ENCODE data around the gene GHDC. TPM values are rescaled to one million over a fixed set of nuclear protein-coding genes. Genes with fewer than 3 reads are reported as not detected.

The GHDC gene
- total RNA-seq, 1 experiment from 2014 or later, result 3.7 TPM

DNA sequence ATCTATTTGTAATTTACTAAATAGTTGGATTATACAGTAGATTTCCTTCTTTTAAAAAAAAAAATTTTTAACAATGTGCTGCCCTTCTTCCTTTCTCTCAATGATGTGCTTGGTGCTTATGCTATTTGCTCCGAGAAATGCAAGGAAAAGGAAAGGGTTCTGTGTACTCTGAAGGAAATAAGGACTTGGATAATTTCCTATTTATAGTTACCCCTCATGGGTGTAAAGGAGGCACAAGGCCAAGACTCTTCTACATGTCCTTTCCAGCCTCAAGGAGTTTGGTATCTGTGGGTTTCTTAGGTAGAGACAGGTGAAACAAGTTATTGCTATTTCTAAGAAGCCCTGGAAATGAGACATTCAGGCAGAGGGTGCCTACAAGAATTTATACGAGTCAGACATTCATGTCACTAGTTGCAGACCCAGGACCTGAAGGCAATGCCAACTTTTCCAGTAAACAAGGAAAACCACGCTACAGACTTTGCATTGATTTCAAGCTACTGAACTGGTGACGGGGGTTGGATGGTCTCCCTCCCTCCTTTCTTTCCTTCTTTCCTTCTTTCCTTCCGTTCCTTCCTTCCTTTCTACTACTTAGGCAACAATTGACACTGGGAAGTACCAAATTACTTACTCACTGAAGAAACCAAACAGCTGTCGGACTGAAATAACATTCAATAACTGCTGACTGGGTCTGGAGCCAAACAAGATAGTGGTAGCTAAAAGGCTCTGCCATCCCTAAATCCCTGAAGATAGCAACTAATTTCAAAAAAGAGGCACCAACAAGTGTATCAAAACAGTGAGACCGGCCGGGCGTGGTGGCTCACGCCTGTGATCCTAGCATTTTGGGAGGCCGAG, 33.8 kb upstream of the GHDC start:
- Histone ChIP-seq H3K27ac (ENCODE audit: low read depth, low read length, poor library complexity, severe bottlenecking) (no peak overlapping the region), H3K4me3 (ENCODE audit: low read depth, low read length, poor library complexity, severe bottlenecking) (no peak overlapping the region), H3K36me3 (ENCODE audit: insufficient read depth, low read length, poor library complexity, severe bottlenecking) (no peaks in the 10 kb centered on the region), H3K9me3 (ENCODE audit: low read depth, low read length, poor library complexity, severe bottlenecking) (no peaks in the 10 kb centered on the region), H3K4me1 (ENCODE audit: insufficient read depth, low read length, poor library complexity, severe bottlenecking) (no peaks in the 10 kb centered on the region), H3K27me3 (replicated peaks; ENCODE audit: insufficient read depth, low read depth, low read length, poor library complexity) (no peaks in the 10 kb centered on the region)
- no peak for DNase-seq (ENCODE audit: low spot score)
- no TSS peak for BruUV-seq (replicated peaks)
- intact Hi-C loops (cut with micrococcal nuclease; ENCODE audit: unreplicated experiment), result no loop called here
- CTCF ChIA-PET, result interaction anchor here (0.6 kb wide), 1 partner anchor 42 kb away, joined by 4 read pairs; no protein-coding TSS in a partner anchor
- POLR2A ChIA-PET (ENCODE audit: low non-redundant PET), result no interaction called here
- no peak for TF ChIP-seq EZH2 (IDR thresholded peaks at IDR 0.05; ENCODE audit: borderline replicate concordance, low read depth, low read length, poor library complexity, severe bottlenecking)
- TF ChIP-seq, protein P1, sequence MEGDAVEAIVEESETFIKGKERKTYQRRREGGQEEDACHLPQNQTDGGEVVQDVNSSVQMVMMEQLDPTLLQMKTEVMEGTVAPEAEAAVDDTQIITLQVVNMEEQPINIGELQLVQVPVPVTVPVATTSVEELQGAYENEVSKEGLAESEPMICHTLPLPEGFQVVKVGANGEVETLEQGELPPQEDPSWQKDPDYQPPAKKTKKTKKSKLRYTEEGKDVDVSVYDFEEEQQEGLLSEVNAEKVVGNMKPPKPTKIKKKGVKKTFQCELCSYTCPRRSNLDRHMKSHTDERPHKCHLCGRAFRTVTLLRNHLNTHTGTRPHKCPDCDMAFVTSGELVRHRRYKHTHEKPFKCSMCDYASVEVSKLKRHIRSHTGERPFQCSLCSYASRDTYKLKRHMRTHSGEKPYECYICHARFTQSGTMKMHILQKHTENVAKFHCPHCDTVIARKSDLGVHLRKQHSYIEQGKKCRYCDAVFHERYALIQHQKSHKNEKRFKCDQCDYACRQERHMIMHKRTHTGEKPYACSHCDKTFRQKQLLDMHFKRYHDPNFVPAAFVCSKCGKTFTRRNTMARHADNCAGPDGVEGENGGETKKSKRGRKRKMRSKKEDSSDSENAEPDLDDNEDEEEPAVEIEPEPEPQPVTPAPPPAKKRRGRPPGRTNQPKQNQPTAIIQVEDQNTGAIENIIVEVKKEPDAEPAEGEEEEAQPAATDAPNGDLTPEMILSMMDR (conservative IDR thresholded peaks at IDR 0.05; ENCODE audit: low read depth, low read length), result no peak

DNA sequence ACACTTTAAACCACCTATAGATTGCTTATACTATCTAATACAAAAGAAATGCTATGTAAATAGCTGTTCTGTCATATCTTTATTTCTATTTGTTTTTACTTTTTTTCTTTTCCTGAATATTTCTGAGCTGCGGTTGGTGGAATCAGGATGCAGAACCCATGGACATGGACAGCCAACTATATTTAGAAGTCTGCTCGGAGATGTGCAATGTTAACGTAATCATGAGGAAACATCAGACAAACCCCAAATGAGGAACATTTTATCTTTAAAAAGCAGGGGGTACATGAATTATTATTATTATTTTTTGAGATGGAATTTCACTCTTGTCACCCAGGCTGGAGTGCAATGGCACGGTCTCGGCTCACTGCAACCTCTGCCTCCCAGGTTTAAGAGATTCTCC, 31.4 kb upstream of the GHDC start:
- TF ChIP-seq, protein P1 (conservative IDR thresholded peaks at IDR 0.05; ENCODE audit: low read depth, low read length), result no peak
- no peak for TF ChIP-seq EZH2 (IDR thresholded peaks at IDR 0.05; ENCODE audit: borderline replicate concordance, low read depth, low read length, poor library complexity, severe bottlenecking)
- DNase-seq (ENCODE audit: low spot score), result no peak
- Histone ChIP-seq H3K27me3 (replicated peaks; ENCODE audit: insufficient read depth, low read depth, low read length, poor library complexity) (no peaks in the 10 kb centered on the region), H3K4me1 (ENCODE audit: insufficient read depth, low read length, poor library complexity, severe bottlenecking) (no peaks in the 10 kb centered on the region), H3K27ac (ENCODE audit: low read depth, low read length, poor library complexity, severe bottlenecking) (no peak overlapping the region), H3K9me3 (ENCODE audit: low read depth, low read length, poor library complexity, severe bottlenecking) (no peaks in the 10 kb centered on the region), H3K4me3 (ENCODE audit: low read depth, low read length, poor library complexity, severe bottlenecking) (no peak overlapping the region), H3K36me3 (ENCODE audit: insufficient read depth, low read length, poor library complexity, severe bottlenecking) (no peaks in the 10 kb centered on the region)
- ChIA-PET CTCF (no interaction called here), POLR2A (ENCODE audit: low non-redundant PET) (no interaction called here)
- intact Hi-C loops (cut with micrococcal nuclease; ENCODE audit: unreplicated experiment), result no loop called here
- no TSS peak for BruUV-seq (replicated peaks)

DNA sequence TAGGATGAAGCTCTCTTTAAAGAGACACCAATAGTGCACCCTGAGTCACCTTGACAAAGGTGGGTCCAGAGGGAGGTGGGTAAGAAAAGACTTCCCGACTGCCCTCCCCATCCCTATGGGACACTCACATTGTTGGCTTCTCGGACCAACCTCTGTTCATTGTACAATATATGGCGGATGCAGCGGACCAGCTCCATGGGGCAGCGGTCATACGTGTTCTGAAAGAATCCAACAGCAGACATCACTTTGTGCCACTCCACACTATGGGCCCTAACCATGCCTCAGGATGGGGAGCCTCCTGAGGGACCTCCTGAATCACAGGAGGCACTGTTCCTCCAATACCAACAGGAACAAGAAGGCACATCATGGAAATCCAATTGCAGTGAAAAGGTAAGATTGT, 30.4 kb upstream of the GHDC start:
- no peak for DNase-seq (ENCODE audit: low spot score)
- POLR2A ChIA-PET (ENCODE audit: low non-redundant PET), result interaction anchor here (0.6 kb wide), 1 partner anchor 1353 kb away, joined by 6 read pairs; no protein-coding TSS in a partner anchor
- Histone ChIP-seq H3K36me3 (ENCODE audit: insufficient read depth, low read length, poor library complexity, severe bottlenecking) (no peaks in the 10 kb centered on the region), H3K27me3 (replicated peaks; ENCODE audit: insufficient read depth, low read depth, low read length, poor library complexity) (no peaks in the 10 kb centered on the region), H3K27ac (ENCODE audit: low read depth, low read length, poor library complexity, severe bottlenecking) (no peak overlapping the region), H3K4me1 (ENCODE audit: insufficient read depth, low read length, poor library complexity, severe bottlenecking) (no peaks in the 10 kb centered on the region), H3K4me3 (ENCODE audit: low read depth, low read length, poor library complexity, severe bottlenecking) (no peak overlapping the region), H3K9me3 (ENCODE audit: low read depth, low read length, poor library complexity, severe bottlenecking) (no peaks in the 10 kb centered on the region)
- intact Hi-C loops (cut with micrococcal nuclease; ENCODE audit: unreplicated experiment), result no loop called here
- BruUV-seq (replicated peaks), result no TSS peak
- TF ChIP-seq, protein P1 (conservative IDR thresholded peaks at IDR 0.05; ENCODE audit: low read depth, low read length), result no peak
- TF ChIP-seq EZH2 (IDR thresholded peaks at IDR 0.05; ENCODE audit: borderline replicate concordance, low read depth, low read length, poor library complexity, severe bottlenecking), result no peak
- CTCF ChIA-PET, result no interaction called here
